ENCODE data around the gene GRAMD1C. TPM values are rescaled to one million over a fixed set of nuclear protein-coding genes. Genes with fewer than 3 reads are reported as not detected.

Gene GRAMD1C
- total RNA-seq, 2 experiments from 2014 or later = 0.64 to 1.2 TPM

DNA sequence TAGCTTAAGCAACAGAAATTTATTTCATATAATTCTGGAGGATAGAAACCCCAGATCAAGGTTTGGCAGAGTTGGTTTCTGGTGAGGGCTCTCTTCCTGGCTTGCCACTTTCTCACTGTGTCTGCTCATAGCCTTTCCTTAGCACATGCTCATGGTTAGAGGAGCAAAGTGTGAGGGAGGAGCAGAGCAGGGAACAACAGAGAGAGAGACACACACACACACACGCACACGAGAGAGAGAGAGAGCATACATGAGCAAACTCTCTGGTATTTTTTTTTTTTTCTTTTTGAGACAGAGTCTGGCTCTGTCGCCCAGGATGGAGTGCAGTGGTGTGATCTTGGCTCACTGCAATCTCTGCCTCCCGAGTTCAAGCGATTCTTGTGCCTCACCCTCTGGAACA lies 72.4 kb downstream of the GRAMD1C start:
- no peaks in the 10 kb centered on the region for H3K9me3 Mint-ChIP-seq
- H3K27me3 Mint-ChIP-seq = no peaks in the 10 kb centered on the region
- no peak overlapping the region for H3K4me3 Mint-ChIP-seq
- H3K4me1 Mint-ChIP-seq (ENCODE audit: low read depth) = peaks cover 4% of the 10 kb centered on the region
- no peak for DNase-seq
- no peak overlapping the region for H3K27ac Mint-ChIP-seq
- intact Hi-C loops (cut with micrococcal nuclease) = no loop called here
- ChIA-PET POLR2A (no interaction called here), CTCF (interaction anchor here (0.9 kb wide), 2 partner anchors 66 to 69 kb away, joined by 3 to 7 read pairs; no protein-coding TSS in a partner anchor)
- no peaks in the 10 kb centered on the region for H3K36me3 Mint-ChIP-seq

DNA sequence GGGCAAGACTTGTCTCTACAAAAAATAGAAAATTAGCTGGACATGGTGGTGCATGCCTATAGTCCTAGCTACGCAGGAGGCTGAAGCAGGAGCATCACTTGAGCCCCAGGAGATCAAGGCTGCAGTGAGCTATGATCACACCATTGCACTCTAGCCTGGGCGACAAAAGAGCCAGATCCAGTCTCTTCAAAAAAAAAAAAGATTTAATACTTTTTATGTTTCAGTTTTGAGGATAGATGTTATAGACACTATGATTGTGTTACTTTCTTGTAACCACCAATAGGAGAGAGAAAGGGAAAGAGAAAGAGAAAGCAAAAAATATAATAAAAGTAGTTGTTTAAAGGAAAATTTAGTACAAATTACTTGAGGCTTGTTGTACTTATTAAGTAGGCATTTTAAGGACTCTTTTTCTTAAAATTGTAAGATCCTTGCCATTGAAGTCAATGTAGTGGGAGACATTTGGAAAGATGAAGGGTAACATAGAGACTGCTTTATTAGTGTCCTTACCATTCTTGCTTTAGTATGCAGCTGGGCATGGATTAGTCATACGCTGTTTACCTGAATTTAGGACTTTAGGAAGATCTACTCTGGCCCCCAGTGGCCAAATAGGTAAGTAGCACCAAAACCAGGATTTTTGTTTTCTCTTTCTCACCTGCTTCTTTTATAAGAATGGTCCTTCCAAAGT lies 74.1 kb downstream of the GRAMD1C start:
- Mint-ChIP-seq H3K36me3 (no peaks in the 10 kb centered on the region), H3K9me3 (no peaks in the 10 kb centered on the region), H3K27me3 (no peaks in the 10 kb centered on the region), H3K27ac (no peak overlapping the region), H3K4me3 (no peak overlapping the region), H3K4me1 (ENCODE audit: low read depth) (peaks cover 4% of the 10 kb centered on the region)
- POLR2A ChIA-PET = no interaction called here
- peak; percentile 36 for DNase-seq
- CTCF ChIA-PET = interaction anchor here (0.8 to 3.4 kb wide), 11 partner anchors 8 to 176 kb away, joined by 3 to 29 read pairs (median 7); partner anchors contain the start of gene GRAMD1C
- intact Hi-C loops (cut with micrococcal nuclease) = loop anchor here (1.0 kb wide), 2 partner anchors 73 to 176 kb away; no protein-coding TSS in a partner anchor

DNA sequence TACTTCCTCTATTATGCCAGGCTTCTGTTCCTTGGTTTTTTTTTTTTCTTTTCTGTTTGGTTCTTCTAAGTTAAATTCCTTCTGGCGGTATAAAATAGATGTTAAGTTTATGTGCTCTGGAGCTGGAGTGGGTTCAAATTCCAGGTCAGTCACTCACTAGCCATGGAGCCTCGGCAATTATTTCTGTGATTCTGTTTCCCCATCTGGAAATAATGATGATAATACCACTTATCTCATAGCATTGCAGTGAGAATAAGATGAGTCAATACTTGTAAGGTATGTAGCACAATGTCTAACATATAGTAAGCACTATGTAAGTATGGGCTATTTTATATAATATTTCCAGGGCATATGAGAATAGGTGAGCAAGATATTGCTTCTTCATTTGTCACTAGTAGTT lies 76.1 kb downstream of the GRAMD1C start:
- ChIA-PET CTCF (interaction anchor here (0.7 to 3.4 kb wide), 4 partner anchors 18 to 179 kb away, joined by 3 to 29 read pairs (median 6); partner anchors contain the start of gene GRAMD1C), POLR2A (no interaction called here)
- no peaks in the 10 kb centered on the region for H3K27me3 Mint-ChIP-seq
- H3K4me1 Mint-ChIP-seq (ENCODE audit: low read depth) = peaks cover 4% of the 10 kb centered on the region
- intact Hi-C loops (cut with micrococcal nuclease) = no loop called here
- no peak for DNase-seq
- H3K9me3 Mint-ChIP-seq = no peaks in the 10 kb centered on the region
- no peak overlapping the region for H3K27ac Mint-ChIP-seq
- no peaks in the 10 kb centered on the region for H3K36me3 Mint-ChIP-seq
- no peak overlapping the region for H3K4me3 Mint-ChIP-seq

DNA sequence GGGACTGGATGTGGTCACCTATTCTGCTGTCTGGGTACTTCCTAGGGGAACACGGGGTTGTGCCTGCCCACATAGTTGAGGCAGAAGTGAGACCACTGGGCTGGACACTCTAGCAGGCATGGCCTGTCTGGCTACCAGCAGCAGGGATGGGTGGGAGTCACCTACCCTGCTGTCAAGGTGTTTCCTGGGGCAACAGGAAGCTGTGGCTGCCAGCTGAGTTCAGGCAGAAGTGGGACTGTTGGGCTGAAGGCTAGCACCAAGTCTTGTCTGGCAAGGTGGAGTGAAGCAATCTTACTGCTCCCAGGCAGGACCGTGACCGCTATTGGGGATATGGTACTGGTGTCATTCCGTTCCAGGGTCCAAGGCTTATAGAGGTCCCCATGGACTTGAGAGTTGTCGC lies 89.0 kb downstream of the GRAMD1C start:
- ChIA-PET CTCF (no interaction called here), POLR2A (no interaction called here)
- peaks cover 25% of the 10 kb centered on the region for H3K9me3 Mint-ChIP-seq
- H3K36me3 Mint-ChIP-seq = peaks cover 16% of the 10 kb centered on the region
- peaks cover 11% of the 10 kb centered on the region for H3K27me3 Mint-ChIP-seq
- DNase-seq = no peak
- no peaks in the 10 kb centered on the region for H3K4me1 Mint-ChIP-seq (ENCODE audit: low read depth)
- H3K27ac Mint-ChIP-seq = no peak overlapping the region
- no peak overlapping the region for H3K4me3 Mint-ChIP-seq
- intact Hi-C loops (cut with micrococcal nuclease) = no loop called here

DNA sequence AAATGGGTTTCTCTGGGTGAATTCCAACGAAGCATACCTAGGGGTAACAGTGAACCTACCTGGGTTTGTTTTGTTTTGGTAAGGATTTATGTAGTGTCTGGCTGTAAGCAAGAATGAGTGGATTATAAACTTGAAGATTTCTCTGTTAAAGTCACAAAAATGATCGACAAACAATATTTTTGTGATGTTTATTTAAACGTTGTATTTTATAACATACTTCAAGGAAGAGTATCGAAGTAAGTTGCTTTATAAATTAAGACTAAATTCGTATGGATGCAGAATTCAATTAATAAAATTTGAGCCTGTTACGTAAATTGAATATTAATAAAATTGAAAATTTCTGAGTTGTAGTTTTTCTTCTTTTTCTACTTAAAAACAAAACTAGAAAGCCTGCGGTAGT lies 108.2 kb downstream of the GRAMD1C start:
- ChIA-PET POLR2A (no interaction called here), CTCF (no interaction called here)
- intact Hi-C loops (cut with micrococcal nuclease) = loop anchor here (2.0 to 5.0 kb wide), 3 partner anchors 200 to 415 kb away; partner anchors contain the start of genes ATP6V1A, NAA50, SIDT1 and USF3
- H3K27me3 Mint-ChIP-seq = peaks cover 17% of the 10 kb centered on the region
- H3K27ac Mint-ChIP-seq = no peak overlapping the region
- no peaks in the 10 kb centered on the region for H3K36me3 Mint-ChIP-seq
- H3K9me3 Mint-ChIP-seq = no peaks in the 10 kb centered on the region
- DNase-seq = no peak
- peaks cover 12% of the 10 kb centered on the region for H3K4me1 Mint-ChIP-seq (ENCODE audit: low read depth)
- H3K4me3 Mint-ChIP-seq = peak overlapping the region; percentile 74

DNA sequence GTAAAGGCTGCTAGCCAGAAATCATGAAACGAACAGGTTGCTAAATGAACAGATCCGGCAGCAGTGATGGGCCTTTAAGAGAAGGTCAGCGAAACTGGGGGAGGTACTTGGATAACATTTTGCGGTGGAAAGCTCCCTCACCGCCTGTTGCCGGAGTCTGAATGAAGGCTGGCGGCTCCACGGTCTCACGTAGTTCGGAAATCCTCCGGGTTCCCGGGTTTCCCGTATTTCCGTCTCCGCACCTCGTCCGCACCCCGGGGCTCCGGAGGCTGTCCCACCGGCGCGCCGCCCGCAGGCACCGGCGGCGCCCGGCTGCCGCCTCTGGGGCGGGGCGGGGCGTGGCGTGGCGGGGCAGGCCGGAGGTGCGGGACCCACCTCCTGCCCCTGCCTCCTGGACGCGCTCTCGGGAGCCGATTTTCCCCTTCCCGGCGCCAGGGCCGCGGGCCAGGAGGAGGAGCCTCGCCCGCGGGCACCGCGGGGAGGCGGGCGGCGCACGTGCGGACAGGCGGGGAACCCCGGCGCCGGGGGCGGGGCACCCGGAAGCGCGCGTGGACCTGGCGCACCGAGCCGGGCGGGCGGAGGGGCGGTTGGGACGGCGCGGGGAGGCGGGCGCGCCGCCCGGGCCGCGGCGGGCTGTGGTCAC lies 108.9 kb downstream of the GRAMD1C start, which contains the start of gene ZDHHC23:
Gene ZDHHC23 (plus strand): TSS at position 642 of the 643 bp plus-strand sequence. CDS start 790 bp downstream, outside the sequence.
- Mint-ChIP-seq H3K27me3 (peaks cover 14% of the 10 kb centered on the region), H3K4me3 (peak within 1 kb of the TSS; percentile 74), H3K4me1 (ENCODE audit: low read depth) (peaks cover 12% of the 10 kb centered on the region), H3K36me3 (no peaks in the 10 kb centered on the region), H3K9me3 (no peaks in the 10 kb centered on the region), H3K27ac (peak within 1 kb of the TSS; percentile 52)
- ChIA-PET CTCF (no interaction called here), POLR2A (no interaction called here)
- intact Hi-C loops (cut with micrococcal nuclease) = loop anchor here (1.0 to 5.0 kb wide), 4 partner anchors 109 to 415 kb away; partner anchors contain the start of genes ATP6V1A, CCDC191, NAA50 and QTRT2
- DNase-seq = peak; percentile 71

DNA sequence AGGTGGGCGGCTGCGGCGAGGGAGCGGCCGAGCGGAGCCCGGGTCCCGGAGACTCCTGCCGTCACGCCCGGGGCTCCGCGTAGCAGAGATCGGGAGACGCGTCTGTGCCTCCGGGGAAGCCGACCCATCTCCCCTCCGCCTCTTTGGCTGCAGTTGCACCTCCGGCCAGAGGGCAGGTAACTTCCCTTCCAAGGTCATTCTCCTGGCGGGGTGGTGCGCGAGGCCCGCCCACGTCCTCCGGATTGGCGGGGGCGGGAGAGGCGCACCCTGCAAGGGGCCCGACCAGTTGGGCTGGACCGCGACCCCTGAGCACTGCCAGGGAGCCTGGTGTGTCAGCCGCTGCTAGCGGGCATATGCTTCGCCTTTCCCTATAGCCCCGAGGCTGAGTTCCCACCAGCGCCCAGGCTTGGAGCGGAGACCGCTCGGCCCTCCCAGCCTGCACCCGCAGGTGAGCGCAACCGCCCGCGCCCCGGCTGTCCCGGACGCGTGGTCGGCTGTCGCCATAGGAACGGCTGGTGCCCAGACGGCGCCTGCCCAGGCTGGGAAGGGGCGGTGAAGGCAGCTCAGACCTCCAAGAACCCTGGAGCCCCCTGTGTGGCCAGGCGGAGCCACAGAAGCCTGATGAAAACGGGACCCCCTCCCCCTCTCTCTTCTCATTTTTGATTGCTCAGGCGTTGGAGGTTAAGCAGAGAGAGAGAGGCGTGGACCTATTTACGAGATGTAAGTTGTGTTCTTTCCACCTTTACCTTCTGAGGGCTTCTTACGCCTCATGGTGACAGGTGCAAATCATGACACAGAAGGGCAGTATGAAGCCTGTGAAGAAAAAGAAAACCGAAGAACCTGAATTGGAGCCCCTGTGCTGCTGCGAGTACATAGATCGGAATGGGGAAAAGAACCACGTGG lies 109.7 kb downstream of the GRAMD1C start:
- intact Hi-C loops (cut with micrococcal nuclease) = loop anchor here (1.0 to 5.0 kb wide), 2 partner anchors 108 to 416 kb away; partner anchors contain the start of genes CCDC191, QTRT2 and SIDT1
- ChIA-PET POLR2A (no interaction called here), CTCF (no interaction called here)
- H3K36me3 Mint-ChIP-seq = no peaks in the 10 kb centered on the region
- peaks cover 13% of the 10 kb centered on the region for H3K4me1 Mint-ChIP-seq (ENCODE audit: low read depth)
- H3K27me3 Mint-ChIP-seq = peaks cover 14% of the 10 kb centered on the region
- DNase-seq = peak; percentile 45
- H3K9me3 Mint-ChIP-seq = no peaks in the 10 kb centered on the region
- no peak overlapping the region for H3K27ac Mint-ChIP-seq
- H3K4me3 Mint-ChIP-seq = peak overlapping the region; percentile 54

DNA sequence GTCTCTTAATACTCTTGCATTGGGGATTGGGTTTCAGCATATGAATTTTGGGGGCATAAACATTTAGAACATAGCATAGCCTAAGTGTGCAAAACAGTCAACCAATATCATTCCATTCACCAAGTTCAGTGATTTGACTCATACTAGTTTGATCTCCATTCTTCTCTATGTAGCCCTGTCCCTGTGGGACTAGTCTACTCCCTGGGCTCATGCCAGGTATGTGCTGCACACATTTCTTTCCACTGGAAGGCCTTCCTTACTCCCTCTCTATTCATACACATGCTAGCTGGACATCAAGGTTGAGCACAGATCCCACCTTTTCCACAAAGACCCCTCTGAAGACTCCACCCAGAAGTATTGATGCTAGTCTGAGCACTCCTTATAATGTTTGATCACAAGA lies 114.3 kb downstream of the GRAMD1C start:
- POLR2A ChIA-PET = no interaction called here
- intact Hi-C loops (cut with micrococcal nuclease) = no loop called here
- DNase-seq = no peak
- H3K9me3 Mint-ChIP-seq = no peaks in the 10 kb centered on the region
- H3K4me1 Mint-ChIP-seq (ENCODE audit: low read depth) = peaks cover 21% of the 10 kb centered on the region
- H3K36me3 Mint-ChIP-seq = peaks cover 7% of the 10 kb centered on the region
- CTCF ChIA-PET = no interaction called here
- no peaks in the 10 kb centered on the region for H3K27me3 Mint-ChIP-seq
- no peak overlapping the region for H3K27ac Mint-ChIP-seq
- H3K4me3 Mint-ChIP-seq = no peak overlapping the region

DNA sequence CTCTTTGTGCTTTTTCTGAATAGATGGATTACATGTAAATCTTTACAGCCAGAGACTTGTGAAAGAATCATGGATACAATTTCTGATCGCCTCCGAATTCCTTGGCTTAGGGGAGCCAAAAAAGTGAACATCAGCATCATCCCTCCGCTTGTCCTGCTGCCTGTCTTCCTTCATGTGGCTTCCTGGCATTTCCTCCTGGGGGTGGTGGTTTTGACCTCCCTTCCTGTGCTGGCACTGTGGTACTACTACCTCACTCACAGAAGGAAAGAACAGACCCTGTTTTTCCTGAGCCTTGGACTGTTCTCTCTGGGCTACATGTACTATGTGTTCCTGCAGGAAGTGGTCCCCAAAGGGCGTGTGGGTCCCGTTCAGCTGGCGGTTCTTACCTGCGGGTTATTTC lies 115.1 kb downstream of the GRAMD1C start:
- no peaks in the 10 kb centered on the region for H3K9me3 Mint-ChIP-seq
- peaks cover 9% of the 10 kb centered on the region for H3K36me3 Mint-ChIP-seq
- H3K4me3 Mint-ChIP-seq = no peak overlapping the region
- intact Hi-C loops (cut with micrococcal nuclease) = no loop called here
- no peaks in the 10 kb centered on the region for H3K27me3 Mint-ChIP-seq
- peaks cover 19% of the 10 kb centered on the region for H3K4me1 Mint-ChIP-seq (ENCODE audit: low read depth)
- ChIA-PET CTCF (no interaction called here), POLR2A (interaction anchor here (0.7 to 1.4 kb wide), 2 partner anchors 9 to 102 kb away, joined by 3 read pairs; partner anchors contain the start of genes CCDC191 and QTRT2)
- DNase-seq = no peak
- no peak overlapping the region for H3K27ac Mint-ChIP-seq

DNA sequence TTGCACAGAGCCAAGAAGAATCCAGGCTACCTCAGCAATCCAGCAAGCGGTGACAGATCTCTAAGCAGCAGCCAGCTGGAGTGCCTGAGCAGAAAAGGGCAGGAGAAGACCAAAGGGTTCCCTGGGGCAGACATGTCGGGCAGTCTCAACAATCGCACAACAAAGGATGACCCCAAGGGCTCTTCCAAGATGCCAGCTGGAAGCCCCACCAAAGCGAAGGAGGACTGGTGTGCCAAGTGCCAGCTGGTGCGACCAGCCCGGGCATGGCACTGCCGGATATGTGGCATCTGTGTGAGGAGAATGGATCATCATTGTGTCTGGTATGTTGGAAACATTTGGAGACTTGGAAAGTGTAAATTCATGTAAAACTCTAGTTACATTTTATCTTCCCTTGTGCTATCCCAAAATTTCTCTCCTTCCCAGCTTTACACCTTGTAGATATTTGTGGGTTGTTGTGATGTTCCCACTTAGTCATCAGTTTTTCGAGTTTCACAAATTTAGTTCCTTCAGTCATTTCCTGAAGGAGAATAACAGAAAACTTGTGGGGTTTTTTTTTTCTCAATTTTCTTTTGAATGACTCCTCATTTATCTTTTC lies 115.6 kb downstream of the GRAMD1C start:
- DNase-seq = no peak
- CTCF ChIA-PET = no interaction called here
- POLR2A ChIA-PET = interaction anchor here (0.7 to 1.4 kb wide), 2 partner anchors 8 to 102 kb away, joined by 3 read pairs; partner anchors contain the start of genes CCDC191 and QTRT2
- Mint-ChIP-seq H3K36me3 (peaks cover 9% of the 10 kb centered on the region), H3K4me3 (no peak overlapping the region), H3K27me3 (no peaks in the 10 kb centered on the region), H3K9me3 (no peaks in the 10 kb centered on the region), H3K27ac (no peak overlapping the region), H3K4me1 (ENCODE audit: low read depth) (peaks cover 15% of the 10 kb centered on the region)
- intact Hi-C loops (cut with micrococcal nuclease) = no loop called here

DNA sequence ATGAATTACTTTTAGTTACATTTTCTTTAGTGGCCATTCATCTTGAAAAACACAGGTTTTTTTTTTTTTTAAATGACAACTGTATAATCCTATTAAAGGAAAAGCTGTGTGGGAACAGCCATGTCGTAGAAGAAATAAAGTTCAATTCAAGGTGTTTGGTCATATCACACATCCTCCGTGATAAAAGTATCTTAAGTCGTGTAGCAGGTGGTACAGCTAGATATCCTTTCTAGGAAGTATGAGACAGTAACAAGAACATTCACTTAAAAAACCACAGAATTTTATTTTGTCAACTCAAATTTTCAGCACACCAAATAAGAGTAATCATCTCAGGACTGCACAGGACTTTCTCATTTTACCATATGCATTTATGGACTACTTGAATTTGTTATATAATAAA lies 125.3 kb downstream of the GRAMD1C start:
- no peak overlapping the region for H3K4me3 Mint-ChIP-seq
- ChIA-PET CTCF (no interaction called here), POLR2A (no interaction called here)
- no peak for DNase-seq
- no peaks in the 10 kb centered on the region for H3K36me3 Mint-ChIP-seq
- no peaks in the 10 kb centered on the region for H3K9me3 Mint-ChIP-seq
- H3K27me3 Mint-ChIP-seq = no peaks in the 10 kb centered on the region
- H3K27ac Mint-ChIP-seq = no peak overlapping the region
- peaks cover 7% of the 10 kb centered on the region for H3K4me1 Mint-ChIP-seq (ENCODE audit: low read depth)
- intact Hi-C loops (cut with micrococcal nuclease) = no loop called here
